Thoracic aorta (tissue), 2 donors: ENCODE measurements around the gene EHD4. TPM values are rescaled to one million over a fixed set of nuclear protein-coding genes. Genes with fewer than 3 reads are reported as not detected.

Source experiments
- ATAC-seq: fragments of 150-250 bp; one replicate; pipeline ENCODE4 v1.8.0; 2017; ENCODE audit warnings: low read depth; ENCODE audit not compliant: insufficient number of reproducible peaks, low FRiP score
- DNase-seq: peaks from one replicate; pipeline ENCODE4 v3.0.0-alpha.2; 2020; ENCODE audit warnings: low spot score
- H3K27ac ChIP-seq, 2 donors: fragments of 200-600 bp; sonication (generic); 1 replicate in 1 of 2; 2 replicates in 1 of 2; pipeline ENCODE4 v1.5.1; 2016; ENCODE audit warnings: mild to moderate bottlenecking in 2 of 2, moderate library complexity in 2 of 2
- H3K27me3 ChIP-seq: fragments of 200-600 bp; sonication (generic); replicated peaks from 2 replicates; pipeline ENCODE4 v1.6.0; 2016; ENCODE audit warnings: mild to moderate bottlenecking; ENCODE audit not compliant: insufficient read depth
- H3K36me3 ChIP-seq: fragments of 200-600 bp; sonication (generic); one replicate; pipeline ENCODE4 v1.5.1; 2016
- H3K4me1 ChIP-seq, 2 donors: fragments of 200-600 bp; sonication (generic); 1 replicate in 1 of 2; 2 replicates in 1 of 2; pipeline versions ENCODE4 v1.5.1 to v1.6.0; 2016; ENCODE audit warnings: low read depth in 2 of 2, mild to moderate bottlenecking in 1 of 2; ENCODE audit not compliant: control insufficient read depth in 1 of 2
- H3K4me3 ChIP-seq: fragments of 200-600 bp; sonication (generic); 2 replicates; pipeline ENCODE4 v1.5.1; 2016; ENCODE audit warnings: mild to moderate bottlenecking
- H3K9me3 ChIP-seq: fragments of 200-600 bp; sonication (generic); 2 replicates; pipeline ENCODE4 v1.5.1; 2016
- CTCF ChIP-seq: fragments of 200-600 bp; sonication (generic); IDR thresholded peaks from one replicate; pipeline ENCODE4 v1.5.1; 2019; ENCODE audit warnings: antibody characterized with exemption
- total RNA-seq, 2 donors: library from RNA; depleted of rRNA; stranded (reverse); fragments of >200 nt; gene quantifications; one replicate each; pipeline versions ENCODE4 v1.1.0 to v1.2.3, GENCODE V29; 2016

Gene EHD4
- total RNA-seq, 2 donors from 2014 or later = 43.6 to 48.1 TPM

- DNase-seq (no peak), ATAC-seq (no peak)
- H3K4me1 ChIP-seq = peaks cover 0 to 17% of the 10 kb centered on the region in 2 donors
- peaks cover 24% of the 10 kb centered on the region for H3K36me3 ChIP-seq
- no peak overlapping the region for H3K4me3 ChIP-seq
- no peak for TF ChIP-seq CTCF
- H3K27me3 ChIP-seq = no peaks in the 10 kb centered on the region
- no peaks in the 10 kb centered on the region for H3K9me3 ChIP-seq
- H3K27ac ChIP-seq = no peak overlapping the region
Measured at GRCh38 chr15:41901431-41901830, 70.9 kb downstream of the EHD4 start.

- Histone ChIP-seq H3K4me1 (peaks cover 0 to 17% of the 10 kb centered on the region in 2 donors), H3K27me3 (no peaks in the 10 kb centered on the region), H3K4me3 (no peak overlapping the region), H3K36me3 (peaks cover 21% of the 10 kb centered on the region), H3K27ac (no peak overlapping the region), H3K9me3 (no peaks in the 10 kb centered on the region)
- no peak for DNase-seq
- ATAC-seq = no peak
- no peak for TF ChIP-seq CTCF
Measured at GRCh38 chr15:41900526-41901380, 71.6 kb downstream of the EHD4 start.

GRCh38 chr15:41899854-41900442 is 72.4 kb downstream of the EHD4 start:
- H3K4me1 ChIP-seq = peaks cover 0 to 21% of the 10 kb centered on the region in 2 donors
- DNase-seq = no peak
- ATAC-seq = no peak
- no peak overlapping the region for H3K4me3 ChIP-seq
- peaks cover 21% of the 10 kb centered on the region for H3K36me3 ChIP-seq
- H3K27me3 ChIP-seq = no peaks in the 10 kb centered on the region
- H3K9me3 ChIP-seq = no peaks in the 10 kb centered on the region
- TF ChIP-seq CTCF = no peak
- no peak overlapping the region for H3K27ac ChIP-seq

- Histone ChIP-seq H3K4me3 (no peak overlapping the region), H3K36me3 (peaks cover 21% of the 10 kb centered on the region), H3K9me3 (no peaks in the 10 kb centered on the region), H3K27me3 (no peaks in the 10 kb centered on the region), H3K27ac (no peak overlapping the region), H3K4me1 (peaks cover 7 to 20% of the 10 kb centered on the region in 2 donors)
- TF ChIP-seq CTCF = no peak
- no peak for DNase-seq
- no peak for ATAC-seq
Measured at GRCh38 chr15:41897363-41897799, 75.0 kb downstream of the EHD4 start.

GRCh38 chr15:41896566-41896965 is 75.8 kb downstream of the EHD4 start:
- peaks cover 19% of the 10 kb centered on the region for H3K36me3 ChIP-seq
- H3K27ac ChIP-seq = no peak overlapping the region
- H3K4me3 ChIP-seq = no peak overlapping the region
- DNase-seq (no peak), ATAC-seq (no peak)
- H3K4me1 ChIP-seq = peaks cover 7 to 20% of the 10 kb centered on the region in 2 donors
- H3K27me3 ChIP-seq = no peaks in the 10 kb centered on the region
- TF ChIP-seq CTCF = no peak
- H3K9me3 ChIP-seq = no peaks in the 10 kb centered on the region
